HG02885 (cell line): Measurements from ENCODE around the gene ADAM12.
"Not testable (repeated sequence)": the region's sequence is repeated elsewhere in the genome, so short reads cannot be mapped to it uniquely, and the experiment has no call there.

ENCODE experiments used
- ATAC-seq: cut with Tn5 transposase; IDR thresholded peaks from one replicate; pipeline ENCODE4 v1.9.1; 2021; ENCODE audit warnings: mild to moderate bottlenecking; ENCODE audit not compliant: unreplicated experiment, poor library complexity

The ADAM12 gene

DNA sequence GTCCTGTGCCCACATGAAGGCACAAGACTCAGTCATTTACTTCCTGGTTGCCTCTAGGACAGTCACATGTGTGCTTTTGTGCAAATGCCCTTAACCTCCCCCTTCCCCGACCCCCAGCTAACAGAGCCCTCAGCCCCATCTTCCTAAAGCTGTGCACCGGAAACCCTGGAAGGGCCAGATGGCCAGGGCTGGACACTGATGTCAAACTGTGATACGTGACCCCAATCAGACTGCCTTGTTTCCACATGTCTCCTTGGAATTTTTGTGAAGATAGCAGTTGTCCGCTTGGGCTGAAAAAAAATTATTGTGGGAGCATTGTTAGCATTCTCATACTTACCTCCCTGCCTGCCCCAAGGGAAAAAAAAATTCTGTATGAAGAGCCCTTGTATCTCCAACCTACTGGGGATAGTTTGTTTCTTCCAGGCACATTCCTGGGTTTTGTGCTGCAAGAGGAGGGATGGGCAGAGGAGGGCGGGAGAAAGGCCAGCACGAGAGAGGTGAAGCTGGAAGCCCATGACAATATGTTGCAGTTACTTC lies 17.0 kb upstream of the ADAM12 start:
- no peak for ATAC-seq

- ATAC-seq = no peak
Observed at GRCh38 chr10:126402721-126403695, 14.7 kb upstream of the ADAM12 start.

- no peak for ATAC-seq
Observed at GRCh38 chr10:126400641-126401040, 12.4 kb upstream of the ADAM12 start.

DNA sequence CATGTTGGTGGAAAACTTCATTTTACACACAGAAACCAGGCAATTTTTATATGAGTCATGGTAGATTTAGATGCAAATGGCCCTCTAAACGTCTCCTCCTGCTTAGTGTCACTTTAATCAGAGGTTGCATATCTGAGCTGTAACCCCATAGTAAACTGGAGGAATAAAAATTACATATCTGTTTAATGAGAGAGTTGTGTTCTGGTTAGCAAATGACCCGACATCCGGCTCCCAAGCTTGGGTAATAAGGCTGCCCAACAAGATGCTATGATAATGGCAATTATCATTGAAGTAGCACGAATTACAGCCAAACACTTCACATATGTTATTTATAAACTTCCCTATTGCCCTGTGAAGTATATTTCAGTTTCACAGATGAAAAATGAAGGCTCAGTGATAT lies 10.6 kb upstream of the ADAM12 start:
- ATAC-seq = no peak

- ATAC-seq = no peak
Observed at GRCh38 chr10:126398383-126398743, 10.1 kb upstream of the ADAM12 start.

DNA sequence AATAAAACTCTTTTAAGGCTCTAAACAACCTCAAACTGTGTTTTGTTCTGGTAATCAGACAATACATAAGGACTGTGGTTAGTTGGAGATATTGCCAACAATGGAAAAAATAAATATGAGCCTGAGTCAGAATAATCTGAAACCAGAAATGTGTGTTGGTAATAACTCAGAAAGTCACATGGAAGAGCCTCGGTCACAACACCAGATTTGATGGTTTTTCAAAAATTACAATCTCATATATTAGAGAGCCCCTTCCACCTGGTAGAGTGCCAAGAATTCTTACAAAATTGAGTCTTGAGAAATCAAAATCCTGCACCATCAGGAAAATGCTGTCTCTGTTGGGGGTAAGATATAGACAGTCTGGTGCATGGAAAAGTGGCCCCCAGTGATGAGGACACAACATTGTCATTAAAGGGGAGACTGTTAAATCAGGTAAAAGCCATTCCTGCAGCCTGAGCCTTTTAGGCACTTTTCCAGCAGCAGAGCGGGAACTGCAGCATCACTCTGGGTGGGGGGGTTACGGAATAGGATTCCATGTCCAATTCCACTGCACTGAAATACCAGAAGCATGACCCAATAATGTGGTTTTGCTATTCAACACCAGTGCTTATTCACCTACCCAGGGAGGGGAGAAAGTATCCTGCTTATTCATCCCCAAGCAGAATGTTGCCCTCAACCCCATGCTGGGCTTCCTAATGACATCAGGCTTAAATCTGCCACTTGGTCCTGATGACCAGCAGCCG lies 9.5 kb upstream of the ADAM12 start:
- no peak for ATAC-seq

GRCh38 chr10:126397156-126397555 lies 8.9 kb upstream of the ADAM12 start:
- ATAC-seq = no peak

GRCh38 chr10:126394948-126395347 lies 6.7 kb upstream of the ADAM12 start:
- no peak for ATAC-seq

DNA sequence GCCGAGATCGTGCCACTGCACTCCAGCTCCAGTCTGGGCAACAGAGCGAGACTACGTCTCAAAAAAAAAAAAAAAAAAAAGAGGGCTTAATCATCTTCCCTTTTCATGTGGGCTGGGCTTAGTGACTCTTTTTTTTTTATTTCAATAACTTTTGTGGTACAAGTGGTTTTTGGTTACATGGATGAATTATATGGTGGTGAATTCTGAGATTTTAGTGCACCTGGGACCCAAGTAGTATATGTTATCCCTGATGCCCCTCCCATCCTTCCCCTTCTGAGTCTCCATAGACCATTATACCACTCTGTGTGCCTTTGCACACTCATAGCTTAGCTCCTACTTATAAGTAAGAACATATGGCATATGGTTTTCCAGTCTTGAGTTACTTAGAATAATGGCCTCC lies 4.8 kb upstream of the ADAM12 start:
- ATAC-seq = no peak

DNA sequence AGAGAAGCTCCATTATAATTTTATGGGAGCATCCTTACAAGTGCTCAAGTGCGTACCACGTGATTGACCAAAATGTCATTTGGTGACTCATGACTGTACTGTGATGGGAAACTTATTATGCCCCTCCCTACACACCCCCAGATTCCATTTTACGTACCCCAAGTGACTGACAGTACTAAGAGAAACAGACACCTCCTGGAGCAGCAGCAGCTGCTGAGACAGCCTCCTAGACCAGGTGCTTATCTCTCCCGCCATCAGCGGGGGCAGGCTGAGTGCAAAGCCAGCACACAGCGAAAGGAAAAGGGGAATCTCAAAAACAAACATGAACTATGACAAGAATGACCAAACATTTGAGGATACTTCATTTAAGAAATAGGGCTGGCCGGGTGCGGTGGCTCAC lies 4.2 kb upstream of the ADAM12 start:
- no peak for ATAC-seq

GRCh38 chr10:126392068-126392467 lies 3.8 kb upstream of the ADAM12 start:
- no peak for ATAC-seq

DNA sequence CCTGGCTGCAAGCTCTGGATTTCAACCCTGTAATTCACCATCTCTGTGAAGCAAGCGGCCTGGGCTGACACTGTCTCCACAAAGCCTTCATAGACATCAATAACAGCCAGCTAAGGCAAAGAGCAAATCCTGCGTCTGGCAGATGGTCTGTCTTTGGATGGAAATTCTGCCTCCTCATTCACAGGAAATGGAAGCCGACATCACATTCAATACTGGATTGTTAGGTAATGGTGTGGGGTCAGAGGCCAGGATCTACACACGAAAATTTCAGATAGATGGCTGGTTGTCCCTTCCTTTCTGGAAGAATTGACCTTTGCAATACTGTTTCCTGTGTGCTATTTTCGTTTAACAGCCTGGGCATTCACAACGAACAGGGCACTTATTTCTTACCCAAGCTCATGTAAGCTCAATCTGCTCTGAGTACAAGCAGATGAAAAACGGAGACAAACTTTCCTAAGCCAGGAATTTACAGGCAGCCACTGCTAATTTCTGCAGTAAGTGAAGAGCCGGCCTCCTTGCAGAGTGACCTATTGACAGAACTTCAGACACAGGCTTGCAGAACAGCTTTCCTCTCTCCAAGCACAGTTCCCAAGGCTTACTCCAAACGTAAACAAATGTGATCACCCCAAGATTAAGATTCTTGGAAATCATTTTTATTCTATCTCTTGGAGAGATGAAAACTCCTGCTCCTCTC lies 3.1 kb upstream of the ADAM12 start:
- no peak for ATAC-seq

DNA sequence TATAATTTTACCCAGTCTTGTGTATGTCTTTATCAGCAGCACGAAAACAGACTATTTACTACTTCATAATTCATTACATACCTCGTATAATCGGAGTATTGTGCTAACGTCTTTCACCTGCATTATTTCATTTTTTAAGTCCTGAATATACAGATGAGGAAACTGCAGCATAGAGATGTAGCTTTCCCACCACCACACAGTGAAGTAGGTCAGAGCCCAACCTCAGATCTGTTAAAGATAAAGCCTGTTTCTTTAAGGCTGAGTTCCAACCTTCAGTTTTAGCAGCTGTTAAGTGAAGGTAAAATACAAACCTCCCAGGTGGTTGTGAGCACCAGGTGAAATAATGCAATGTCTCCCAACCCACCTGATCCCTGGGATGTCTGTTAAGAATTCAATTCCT lies 2.0 kb upstream of the ADAM12 start:
- no peak for ATAC-seq

DNA sequence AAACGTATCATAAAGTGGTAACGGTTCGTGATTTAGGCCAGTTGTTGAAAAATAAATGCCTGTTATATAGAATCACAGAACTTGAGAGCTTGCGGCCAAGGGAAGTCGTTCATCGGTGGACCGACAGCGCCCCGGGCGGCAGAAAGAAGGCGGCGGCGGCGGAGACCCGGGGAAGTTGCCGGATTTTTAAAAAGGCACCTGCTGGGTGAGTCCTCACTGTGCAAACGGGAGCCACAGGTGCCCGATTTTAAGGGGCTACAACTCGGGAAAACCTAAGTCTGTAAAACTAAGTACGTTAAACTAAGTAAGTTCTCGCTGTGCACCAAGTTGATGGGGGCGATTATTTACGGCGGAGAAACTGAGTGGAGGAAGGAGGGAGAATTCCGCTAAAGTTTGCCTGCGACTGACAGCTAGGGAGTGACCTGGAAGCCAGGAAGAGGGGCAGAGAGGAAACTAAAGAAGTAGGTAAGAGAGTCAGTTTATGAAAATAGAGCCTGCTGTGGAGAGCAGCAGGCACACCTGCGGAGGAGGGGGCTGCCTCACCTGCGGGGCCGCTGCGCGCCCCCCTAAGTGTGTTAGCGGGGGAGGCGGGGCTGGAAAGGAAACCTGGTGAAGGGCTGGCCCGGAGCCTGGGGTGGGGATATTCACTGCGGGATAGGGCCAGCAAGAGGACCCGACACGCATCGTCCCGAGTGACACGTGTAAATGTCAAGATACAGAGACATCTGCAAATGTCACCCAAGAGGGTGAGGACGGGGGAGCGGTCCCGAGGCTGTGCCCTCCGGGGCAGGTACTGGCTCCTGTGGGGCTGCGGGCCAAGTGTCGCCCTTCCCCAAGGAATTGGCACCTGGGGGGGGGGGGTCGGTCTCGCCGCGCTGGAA lies 996 bp downstream of the ADAM12 start:
- ATAC-seq = no peak

GRCh38 chr10:126384269-126384873 lies 3.9 kb downstream of the ADAM12 start:
- ATAC-seq = no peak

GRCh38 chr10:126380352-126381076 lies 7.8 kb downstream of the ADAM12 start:
- no peak for ATAC-seq

DNA sequence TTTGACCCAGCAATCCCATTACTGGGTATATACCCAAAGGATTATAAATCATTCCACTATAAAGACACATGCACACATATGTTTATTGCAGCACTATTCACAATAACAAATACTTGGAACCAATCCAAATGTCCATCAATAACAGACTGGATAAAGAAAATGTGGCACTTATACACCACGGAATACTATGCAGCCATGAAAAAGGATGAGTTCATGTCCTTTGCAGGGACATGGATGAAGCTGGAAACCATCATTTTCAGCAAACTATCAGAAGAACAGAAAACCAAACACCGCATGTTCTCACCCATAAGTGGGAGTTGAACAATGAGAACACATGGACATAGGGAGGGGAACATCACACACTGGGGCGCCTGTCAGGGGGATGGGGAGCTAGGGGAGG lies 9.1 kb downstream of the ADAM12 start:
- not testable (repeated sequence) for ATAC-seq

DNA sequence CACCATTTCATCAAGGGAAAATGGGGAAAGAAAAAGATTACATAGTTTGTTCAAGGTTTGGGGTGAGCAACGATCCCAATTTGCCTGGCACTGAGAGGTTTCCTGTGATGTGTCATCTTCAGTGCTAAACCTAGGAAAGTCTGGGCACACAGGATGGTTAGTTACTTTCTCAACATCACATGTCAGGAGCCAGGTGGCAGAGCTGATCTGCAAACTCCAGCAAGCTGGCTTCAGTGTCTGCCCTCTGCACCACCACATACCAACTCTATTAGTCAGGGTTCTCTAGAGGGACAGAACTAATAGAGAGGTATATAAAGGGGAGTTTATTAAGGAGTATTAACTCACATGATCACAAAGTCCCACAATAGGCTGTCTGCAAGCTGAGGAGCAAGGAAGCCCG lies 11.3 kb downstream of the ADAM12 start:
- ATAC-seq = no peak
